GM12892 (cell line): ENCODE results near the gene ABCA6.

Source experiments
- DNase-seq: peaks from one replicate; pipeline ENCODE4 v3.0.0; 2011; ENCODE audit not compliant: insufficient read length
- FAIRE-seq: peaks from 2 replicates; lab custom pipeline; 2011; peaks lifted over from hg19 to GRCh38; lab: Jason Lieb, UNC
- POLR2A ChIP-seq: IDR thresholded peaks from 2 replicates; pipeline ENCODE4 v1.6.1; 2011; ENCODE audit warnings: low read depth, low read length, control low read depth
- POLR2AphosphoS5 ChIP-seq: IDR thresholded peaks from 2 replicates; pipeline ENCODE4 v1.6.1; 2011; ENCODE audit warnings: low read depth, low read length, control low read depth
- TAF1 ChIP-seq: IDR thresholded peaks from 2 replicates; pipeline ENCODE4 v1.6.1; 2011; ENCODE audit warnings: low read depth, mild to moderate bottlenecking, control low read depth, low read length, borderline replicate concordance

Gene ABCA6

GRCh38 chr17:69056179-69056823, 85.4 kb downstream of the ABCA6 start:
- no peak for FAIRE-seq
- DNase-seq: no peak
- TF ChIP-seq POLR2AphosphoS5 (no peak), POLR2A (no peak), TAF1 (no peak)

DNA sequence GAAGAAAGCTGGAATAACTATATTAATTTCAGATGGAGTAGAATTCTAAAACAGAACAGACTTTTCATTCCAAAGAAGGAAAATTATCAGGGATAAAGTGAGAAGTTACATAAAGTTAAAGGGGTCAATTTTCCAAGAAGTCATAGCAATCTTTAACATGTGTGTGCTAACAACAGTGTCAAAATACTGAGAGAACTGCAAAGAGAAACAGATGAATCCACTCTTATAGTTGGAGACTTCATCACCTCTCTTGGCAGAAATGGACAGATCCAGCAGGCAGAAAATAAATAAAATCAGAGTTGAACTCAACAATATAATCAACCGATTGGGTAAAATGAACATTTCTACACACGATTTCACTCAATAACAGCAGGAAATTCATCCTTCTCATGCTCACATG, 86.4 kb downstream of the ABCA6 start:
- FAIRE-seq: no peak
- no peak for TF ChIP-seq POLR2AphosphoS5
- no peak for TF ChIP-seq POLR2A
- no peak for TF ChIP-seq TAF1
- DNase-seq: no peak

DNA sequence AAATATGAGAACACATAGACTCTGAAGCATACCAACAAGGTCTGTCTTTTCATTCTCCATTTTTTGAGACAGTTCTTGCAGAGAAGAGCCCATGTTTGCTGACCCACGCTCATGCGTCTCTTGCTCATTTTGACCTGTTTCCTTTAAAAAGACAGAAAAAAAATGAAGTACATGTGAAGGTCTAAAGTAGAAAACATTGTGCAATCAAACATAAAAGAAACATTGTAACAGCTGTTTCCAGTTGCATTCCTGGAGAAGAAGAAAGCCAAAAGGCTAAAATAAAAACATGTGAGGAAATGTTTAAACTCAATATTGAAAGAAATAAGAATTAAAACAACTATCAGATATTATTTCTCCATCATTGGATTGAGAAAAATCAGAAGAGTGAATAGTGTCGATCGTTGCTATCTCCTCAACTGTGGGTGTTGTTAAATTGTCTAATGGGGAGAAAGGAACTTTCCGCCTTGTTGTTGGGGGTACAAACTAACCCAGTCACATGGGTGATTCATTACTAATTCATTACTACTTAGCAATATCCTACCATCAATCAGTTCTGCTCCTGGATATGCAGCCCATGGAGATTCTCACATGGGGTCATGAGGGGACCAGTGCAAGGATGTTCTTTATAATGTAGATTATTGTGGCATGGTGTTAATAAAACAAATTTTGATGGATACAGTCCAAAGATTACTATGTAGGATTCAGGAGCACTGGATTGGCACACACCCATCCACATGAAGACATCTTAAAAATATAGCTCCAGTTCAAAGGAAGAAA, 90.5 kb downstream of the ABCA6 start:
- TF ChIP-seq POLR2AphosphoS5 (no peak), POLR2A (no peak), TAF1 (no peak)
- FAIRE-seq: no peak
- no peak for DNase-seq

GRCh38 chr17:69048634-69049033, 93.1 kb downstream of the ABCA6 start:
- DNase-seq (no peak), FAIRE-seq (no peak)
- TF ChIP-seq POLR2A (no peak), POLR2AphosphoS5 (no peak), TAF1 (no peak)

- no peak for DNase-seq
- no peak for FAIRE-seq
- TF ChIP-seq POLR2AphosphoS5: no peak
- no peak for TF ChIP-seq TAF1
- no peak for TF ChIP-seq POLR2A
Observed at GRCh38 chr17:69047368-69048263, 94.1 kb downstream of the ABCA6 start.

DNA sequence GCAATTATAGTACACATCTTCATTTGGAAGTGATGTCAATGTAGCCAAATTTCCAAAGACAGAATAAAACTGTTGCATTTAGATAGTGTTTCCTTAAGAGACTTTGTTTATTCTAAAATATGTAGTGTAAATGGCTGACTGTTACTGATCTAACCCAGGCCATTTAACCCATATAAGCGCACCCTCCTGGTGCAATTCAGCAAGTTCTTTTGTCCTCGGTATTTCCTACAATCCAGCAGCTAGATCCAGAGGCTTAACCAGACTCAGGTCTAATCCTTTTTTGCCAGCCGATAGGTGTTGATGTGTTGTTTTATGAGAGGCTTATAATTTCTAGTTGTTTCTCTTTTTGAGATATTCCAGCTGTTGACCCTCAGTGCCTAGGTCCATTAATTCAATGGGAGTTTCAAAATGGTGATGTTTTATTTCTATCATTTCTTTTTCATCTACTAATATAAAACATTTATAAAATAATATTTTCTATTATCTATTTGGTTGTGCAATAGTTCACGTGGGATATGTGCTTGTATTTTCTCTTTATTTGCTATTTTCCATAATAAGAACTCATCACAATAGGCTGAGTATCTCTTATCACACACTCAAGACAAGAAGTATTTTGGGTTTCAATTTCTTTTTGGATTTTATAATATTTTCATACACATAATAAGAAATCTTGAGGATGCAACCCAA, 95.4 kb downstream of the ABCA6 start:
- TF ChIP-seq POLR2A: no peak
- no peak for TF ChIP-seq TAF1
- TF ChIP-seq POLR2AphosphoS5: no peak
- no peak for DNase-seq
- FAIRE-seq: no peak

GRCh38 chr17:69045646-69046045, 96.0 kb downstream of the ABCA6 start:
- FAIRE-seq: no peak
- TF ChIP-seq TAF1 (no peak), POLR2A (no peak), POLR2AphosphoS5 (no peak)

GRCh38 chr17:69044371-69044770, 97.3 kb downstream of the ABCA6 start:
- DNase-seq (no peak), FAIRE-seq (no peak)
- TF ChIP-seq TAF1: no peak
- no peak for TF ChIP-seq POLR2A
- TF ChIP-seq POLR2AphosphoS5: no peak

More at GRCh38 chr17:69045646-69046045, 96.0 kb downstream of the ABCA6 start:
- no peak for DNase-seq

DNA sequence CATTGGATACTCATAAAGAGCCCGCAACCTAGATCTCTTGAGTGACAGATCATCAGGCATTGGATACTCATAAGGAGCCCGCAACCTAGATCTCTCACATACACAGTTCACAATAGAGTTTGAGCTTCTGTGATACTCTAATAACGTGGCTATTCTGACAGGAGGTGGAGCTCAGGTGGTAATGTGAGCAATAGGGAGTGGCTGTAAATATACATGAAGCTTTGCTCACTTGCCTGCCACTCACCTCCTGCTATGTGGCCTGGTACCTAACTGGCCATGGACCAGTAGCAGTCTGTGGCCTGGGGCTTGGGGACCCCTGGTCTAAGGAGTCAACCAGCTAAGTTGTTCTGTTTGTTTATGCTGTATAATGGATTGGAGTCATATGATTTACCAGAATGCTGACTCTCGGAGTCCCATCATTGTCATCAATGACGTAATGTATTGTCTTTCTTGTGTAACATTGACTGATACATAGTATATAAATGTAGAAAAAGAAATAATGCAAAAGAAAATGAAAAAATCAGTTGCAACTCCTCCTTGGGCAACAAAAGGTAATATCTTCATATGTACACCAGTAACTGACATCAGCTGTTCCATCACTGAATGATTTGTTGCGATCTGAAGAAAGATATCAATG, 98.5 kb downstream of the ABCA6 start:
- FAIRE-seq: no peak
- no peak for DNase-seq
- no peak for TF ChIP-seq POLR2AphosphoS5
- no peak for TF ChIP-seq TAF1
- no peak for TF ChIP-seq POLR2A

DNA sequence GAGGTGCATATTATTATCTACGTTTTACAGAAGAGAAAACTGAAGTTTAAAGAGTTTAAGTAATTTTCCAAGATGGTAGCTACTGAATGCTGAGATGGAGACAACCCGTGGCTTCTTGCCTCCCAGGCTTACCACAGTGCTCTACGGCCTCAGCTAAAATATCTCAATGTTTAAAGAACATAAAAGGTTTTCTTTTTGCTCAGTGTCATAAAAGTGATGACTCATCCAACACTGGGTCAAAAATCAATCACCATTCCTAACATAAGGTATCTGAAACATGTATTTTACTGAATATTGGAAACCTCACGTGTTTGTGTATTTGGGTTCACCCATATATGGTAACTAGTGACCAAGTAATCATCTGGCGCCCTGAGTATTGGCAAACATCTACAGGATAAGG, 99.4 kb downstream of the ABCA6 start:
- FAIRE-seq (no peak), DNase-seq (no peak)
- no peak for TF ChIP-seq POLR2A
- TF ChIP-seq TAF1: no peak
- TF ChIP-seq POLR2AphosphoS5: no peak
